HG03025 (cell line): ENCODE data around the gene UPF1.
"Not testable (repeated sequence)": the region's sequence is repeated elsewhere in the genome, so short reads cannot be mapped to it uniquely, and the experiment has no call there.

Experiments
- ATAC-seq: cut with Tn5 transposase; IDR thresholded peaks from one replicate; pipeline ENCODE4 v1.9.1; 2021; ENCODE audit warnings: mild to moderate bottlenecking, moderate library complexity; ENCODE audit not compliant: unreplicated experiment, low FRiP score

UPF1 gene

GRCh38 chr19:18908917-18909619 lies 77.3 kb downstream of the UPF1 start:
- no peak for ATAC-seq

- no peak for ATAC-seq
These were observed 78.3 kb downstream of the UPF1 start for GRCh38 chr19:18910010-18910409.

GRCh38 chr19:18910801-18911436 lies 79.2 kb downstream of the UPF1 start:
- ATAC-seq: no peak

GRCh38 chr19:18912933-18913332 lies 81.2 kb downstream of the UPF1 start:
- ATAC-seq: no peak

- ATAC-seq: no peak
These were observed 81.7 kb downstream of the UPF1 start for GRCh38 chr19:18913466-18913865.

- ATAC-seq: no peak
These were observed 83.9 kb downstream of the UPF1 start for GRCh38 chr19:18915639-18916038.

- ATAC-seq: not testable (repeated sequence)
These were observed 85.8 kb downstream of the UPF1 start for GRCh38 chr19:18917593-18917992.
